ENCODE measurements around the gene P2RY8. TPM values are rescaled to one million over a fixed set of nuclear protein-coding genes. Genes with fewer than 3 reads are reported as not detected.
"Not testable (repeated sequence)": the region's sequence is repeated elsewhere in the genome, so short reads cannot be mapped to it uniquely, and the experiment has no call there.

P2RY8 gene
- polyA plus RNA-seq, 3 donors = 18.9 to 40.0 (median 33.3) TPM

DNA sequence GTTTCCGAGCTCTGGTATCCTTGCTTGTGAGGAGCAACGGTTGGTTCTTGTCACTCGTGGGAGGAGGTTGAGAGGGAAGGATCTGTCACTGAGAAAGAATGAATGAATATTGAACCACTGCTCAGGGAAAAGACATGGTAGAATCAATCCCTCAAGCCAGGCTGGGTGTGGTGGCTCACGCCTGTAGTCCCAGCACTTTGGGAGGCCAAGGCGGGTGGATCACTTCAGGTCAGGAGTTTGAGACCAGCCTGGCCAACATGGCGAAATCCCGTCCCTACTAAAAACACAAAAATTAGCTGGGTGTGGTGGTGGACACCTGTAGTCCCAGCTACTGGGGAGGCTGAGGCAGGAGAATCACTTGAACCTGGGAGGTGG is 718 bp upstream of the P2RY8 start:
- H3K79me2 ChIP-seq (ENCODE audit: insufficient read depth, low read length) = peaks cover 31% of the 10 kb centered on the region
- intact Hi-C loops (cut with micrococcal nuclease) = loop anchor here (1.0 to 5.0 kb wide), 5 partner anchors 33 to 85 kb away; partner anchors contain the start of gene ASMTL (in 1 of the 2)
- not testable (repeated sequence) for H4K20me1 ChIP-seq (ENCODE audit: insufficient read depth, low read length); H3K36me3 Mint-ChIP-seq; H3K27me3 Mint-ChIP-seq (ENCODE audit: low read depth in 3 of 3); H3K9me3 ChIP-seq (replicated peaks in 1 of 2; ENCODE audit: control insufficient read depth in 1 of 2, insufficient read depth in 1 of 2, low read length in 2 of 2); H3K27me3 ChIP-seq (ENCODE audit: control insufficient read depth in 2 of 2, insufficient read depth in 2 of 2, low read length in 2 of 2); H3K9me3 Mint-ChIP-seq; DNase-seq; H3K36me3 ChIP-seq (replicated peaks in 1 of 2; ENCODE audit: control insufficient read depth in 1 of 2, insufficient read depth in 2 of 2, low read length in 2 of 2)
- peak overlapping the region; percentile 91 to 97 for H3K27ac ChIP-seq (ENCODE audit: low read depth in 1 of 2, low read length in 2 of 2)
- Mint-ChIP-seq H3K27ac (peak overlapping the region; percentile 94 to 100 (median 99)), H3K4me1 (peaks cover 17% of the 10 kb centered on the region), H3K4me3 (peak overlapping the region; percentile 95 to 96)
- H3K4me3 ChIP-seq (replicated peaks in 1 of 3; ENCODE audit: low read depth in 2 of 3, low read length in 3 of 3) = peak overlapping the region; percentile 62 to 99 (median 95)
- peaks cover 18 to 29% of the 10 kb centered on the region in 2 donors for H3K4me1 ChIP-seq (ENCODE audit: control insufficient read depth in 1 of 2, insufficient read depth in 2 of 2, low read length in 2 of 2)
- H3K4me2 ChIP-seq (replicated peaks; ENCODE audit: extremely low read depth, low read length, poor library complexity, severe bottlenecking) = peak overlapping the region; percentile 93
- peak overlapping the region; percentile 89 for H3K9ac ChIP-seq (ENCODE audit: insufficient read depth, low read length, poor library complexity, severe bottlenecking)
- WGBS (ENCODE audit: insufficient coverage) = 0% methylated on average over 3 of the region's 7 CpGs
- peak overlapping the region; percentile 64 for H2AFZ ChIP-seq (ENCODE audit: insufficient read depth, low read depth, low read length, poor library complexity, severe bottlenecking)

DNA sequence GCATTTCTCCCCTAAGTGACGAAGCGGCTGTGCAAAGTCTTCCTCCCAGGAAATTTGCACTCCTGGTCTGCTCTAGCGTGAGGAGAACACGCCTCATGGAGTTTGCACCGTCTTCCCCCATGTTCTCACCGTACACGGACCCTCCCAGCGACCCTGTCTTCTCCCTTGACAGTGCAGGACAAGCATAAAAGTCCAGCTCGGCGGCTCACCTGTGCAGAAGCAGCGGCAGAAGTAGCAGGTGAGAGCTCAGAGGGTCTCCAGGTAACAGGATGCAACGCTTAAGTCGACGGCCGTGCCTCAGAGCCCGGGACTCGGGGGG is 314 bp downstream of the P2RY8 start:
- intact Hi-C loops (cut with micrococcal nuclease) = loop anchor here (1.0 to 5.0 kb wide), 5 partner anchors 32 to 84 kb away; partner anchors contain the start of gene ASMTL (in 1 of the 2)
- Mint-ChIP-seq H3K36me3 (peaks cover 3 to 7% of the 10 kb centered on the region in 2 donors), H3K9me3 (peaks cover 0 to 7% (median 0%) of the 10 kb centered on the region in 7 donors), H3K27me3 (ENCODE audit: low read depth in 3 of 3) (peaks cover 0 to 2% (median 0%) of the 10 kb centered on the region in 3 donors), H3K4me3 (peak overlapping the region; percentile 95 to 96), H3K27ac (peak overlapping the region; percentile 94 to 100 (median 99)), H3K4me1 (peaks cover 17% of the 10 kb centered on the region)
- Histone ChIP-seq H3K27ac (ENCODE audit: low read depth in 1 of 2, low read length in 2 of 2) (peak overlapping the region; percentile 91 to 97), H2AFZ (ENCODE audit: insufficient read depth, low read depth, low read length, poor library complexity, severe bottlenecking) (peak overlapping the region; percentile 64), H4K20me1 (ENCODE audit: insufficient read depth, low read length) (peaks cover 14% of the 10 kb centered on the region), H3K9me3 (replicated peaks in 1 of 2; ENCODE audit: control insufficient read depth in 1 of 2, insufficient read depth in 1 of 2, low read length in 2 of 2) (no peaks in the 10 kb centered on the region), H3K4me3 (replicated peaks in 1 of 3; ENCODE audit: low read depth in 2 of 3, low read length in 3 of 3) (peak overlapping the region; percentile 62 to 99 (median 95)), H3K27me3 (ENCODE audit: control insufficient read depth in 2 of 2, insufficient read depth in 2 of 2, low read length in 2 of 2) (no peaks in the 10 kb centered on the region), H3K4me1 (ENCODE audit: control insufficient read depth in 1 of 2, insufficient read depth in 2 of 2, low read length in 2 of 2) (peaks cover 18 to 32% of the 10 kb centered on the region in 2 donors), H3K36me3 (replicated peaks in 1 of 2; ENCODE audit: control insufficient read depth in 1 of 2, insufficient read depth in 2 of 2, low read length in 2 of 2) (peaks cover 3 to 4% of the 10 kb centered on the region in 2 donors), H3K79me2 (ENCODE audit: insufficient read depth, low read length) (peaks cover 41% of the 10 kb centered on the region), H3K4me2 (replicated peaks; ENCODE audit: extremely low read depth, low read length, poor library complexity, severe bottlenecking) (peak overlapping the region; percentile 93), H3K9ac (ENCODE audit: insufficient read depth, low read length, poor library complexity, severe bottlenecking) (peak overlapping the region; percentile 89)
- WGBS (ENCODE audit: insufficient coverage) = 1% methylated on average over 16 of the region's 17 CpGs
- no peak for TF ChIP-seq CTCF (IDR thresholded peaks at IDR 0.05)
- peak in 2 of 3 donors; percentile 15 to 21 for DNase-seq

All from CD14-positive monocyte (primary cell).